NOMO-1 treated with DMSO at 0.1 percent for 48 hours (cell line): ENCODE measurements around the gene CDKN3.
A peak's percentile ranks its signal among the peaks of the same experiment; 100 is the strongest.
"Not testable (repeated sequence)": the region's sequence is repeated elsewhere in the genome, so short reads cannot be mapped to it uniquely, and the experiment has no call there.

Source experiments
- DNase-seq: peaks from one replicate; lab custom pipeline; 2025; ENCODE audit not compliant: unreplicated experiment; lab: John Stamatoyannopoulos, UW

The CDKN3 gene

DNA sequence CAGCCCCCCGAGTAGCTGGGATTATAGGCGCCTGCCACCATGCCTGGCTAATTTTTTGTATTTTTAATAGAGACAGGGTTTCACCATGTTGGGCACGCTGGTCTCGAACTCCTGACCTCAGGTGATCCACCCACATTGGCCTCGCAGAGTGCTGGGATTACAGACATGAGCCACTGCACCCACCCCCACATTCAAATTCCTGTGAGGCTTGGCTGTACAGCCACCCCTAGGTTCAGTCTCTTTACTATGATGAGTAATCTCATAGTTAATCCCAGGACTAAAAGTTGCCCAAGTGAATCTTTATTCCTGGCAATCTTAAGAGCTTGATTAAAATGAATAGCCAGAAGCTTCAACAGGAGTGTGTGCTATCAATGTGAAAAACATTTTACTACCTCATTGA, 57.2 kb downstream of the CDKN3 start:
- DNase-seq, result not testable (repeated sequence)

DNA sequence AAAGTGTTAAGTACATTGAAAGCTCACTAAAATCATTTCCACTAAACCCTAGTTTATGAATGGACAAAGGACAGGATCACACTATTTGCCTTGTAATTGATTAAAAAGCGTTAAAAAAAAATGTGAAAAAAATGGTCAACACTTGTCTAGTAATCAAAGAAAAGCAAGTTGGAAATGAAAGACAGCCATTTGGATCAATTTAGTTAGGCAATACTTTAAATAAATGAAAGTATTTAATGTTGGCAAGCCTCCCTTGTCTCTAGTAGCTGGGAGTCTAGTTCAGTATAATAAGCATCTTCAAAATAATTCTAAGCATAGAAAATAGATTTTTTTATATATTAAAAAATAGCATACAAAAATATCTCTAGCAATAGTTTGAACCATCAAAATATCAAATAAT, 58.6 kb downstream of the CDKN3 start:
- no peak for DNase-seq

DNA sequence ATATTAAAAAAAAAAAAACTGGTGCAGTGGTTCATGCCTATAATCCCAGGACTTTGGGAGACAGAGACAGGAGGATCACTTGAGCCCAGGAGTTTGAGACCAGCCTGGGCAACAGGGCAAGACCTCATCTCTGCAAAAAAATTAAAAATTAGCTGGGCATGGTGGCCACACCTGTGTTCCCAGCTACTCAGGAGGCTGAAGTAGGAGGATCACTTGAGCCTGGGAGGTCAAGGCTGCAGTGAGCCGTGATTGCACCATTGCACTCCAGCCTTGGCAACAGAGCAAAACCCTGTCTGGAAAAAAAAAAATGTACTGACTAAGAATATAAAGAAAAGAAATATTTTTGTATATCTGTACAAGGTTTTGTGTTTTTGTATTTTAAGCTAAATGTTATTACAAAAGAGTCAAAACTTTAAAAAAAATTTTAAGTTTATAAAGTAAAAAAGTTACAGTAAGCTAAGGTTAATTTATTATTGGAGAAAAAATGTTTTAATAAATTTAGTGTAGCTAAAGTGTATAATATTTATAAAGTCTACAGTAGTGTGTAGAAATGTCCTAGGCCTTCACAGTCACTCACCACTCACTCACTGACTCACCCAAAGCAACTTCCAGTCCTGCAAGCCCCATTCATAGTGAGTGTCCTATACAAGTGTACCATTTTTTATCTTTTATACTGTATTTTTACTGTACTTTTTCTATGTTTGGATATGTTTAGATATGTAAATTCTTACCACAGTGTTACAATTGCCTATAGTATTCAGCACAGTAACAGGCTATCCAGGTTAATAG, 60.2 kb downstream of the CDKN3 start:
- not testable (repeated sequence) for DNase-seq

DNA sequence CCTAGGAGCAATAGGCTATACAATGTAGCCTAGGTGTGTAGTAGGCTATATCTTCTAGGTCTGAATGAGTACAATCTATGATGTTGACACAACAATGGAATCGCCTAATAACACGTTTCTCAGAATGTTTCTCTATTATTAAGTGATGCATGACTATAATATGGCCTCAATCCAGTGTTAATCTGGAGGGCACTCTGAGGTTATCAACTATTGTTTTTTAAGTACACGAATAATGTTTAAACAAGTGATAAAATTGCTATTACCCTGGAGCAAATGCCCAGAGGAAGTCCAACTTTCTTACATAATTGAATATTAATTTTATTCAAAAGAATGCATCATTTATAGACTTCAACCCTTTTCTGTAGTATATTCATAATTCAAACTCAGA, 60.8 kb downstream of the CDKN3 start:
- no peak for DNase-seq

DNA sequence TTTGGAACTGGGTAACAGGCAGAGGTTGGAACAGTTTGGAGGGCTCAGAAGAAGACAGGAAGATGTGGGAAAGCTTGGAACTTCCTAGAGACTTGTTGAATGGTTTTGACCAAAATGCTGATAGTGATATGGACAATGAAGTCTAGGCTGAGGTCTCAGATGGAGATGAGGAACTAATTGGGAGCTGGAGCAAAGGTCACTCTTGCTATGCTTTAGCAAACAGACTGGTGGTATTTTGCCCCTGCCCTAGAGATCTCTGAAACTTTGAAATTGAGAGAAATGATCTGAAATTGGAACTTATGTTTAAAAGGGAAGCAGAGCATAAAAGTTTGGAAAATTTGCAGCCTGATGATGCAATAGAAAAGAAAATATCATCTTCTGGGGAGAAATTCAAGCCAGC, 61.7 kb downstream of the CDKN3 start:
- not testable (repeated sequence) for DNase-seq

DNA sequence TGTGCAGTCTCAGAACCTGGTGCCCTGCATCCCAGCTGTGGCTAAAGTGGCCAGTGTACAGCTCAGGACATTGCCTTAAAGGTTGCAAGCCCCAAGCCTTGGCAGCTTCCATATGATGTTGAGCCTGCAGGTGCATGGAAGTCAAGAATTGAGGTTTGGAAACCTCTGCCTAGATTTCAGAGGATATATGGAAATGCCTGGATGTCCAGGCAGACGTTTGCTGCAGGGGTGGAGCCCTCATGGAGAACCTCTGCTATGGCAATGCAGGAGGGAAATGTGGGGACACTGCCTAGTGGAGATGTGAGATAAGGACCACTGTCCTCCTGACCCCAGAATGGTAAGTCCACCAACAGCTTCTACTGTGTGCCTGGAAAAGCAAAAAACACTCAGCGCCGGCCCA, 62.3 kb downstream of the CDKN3 start:
- no peak for DNase-seq

DNA sequence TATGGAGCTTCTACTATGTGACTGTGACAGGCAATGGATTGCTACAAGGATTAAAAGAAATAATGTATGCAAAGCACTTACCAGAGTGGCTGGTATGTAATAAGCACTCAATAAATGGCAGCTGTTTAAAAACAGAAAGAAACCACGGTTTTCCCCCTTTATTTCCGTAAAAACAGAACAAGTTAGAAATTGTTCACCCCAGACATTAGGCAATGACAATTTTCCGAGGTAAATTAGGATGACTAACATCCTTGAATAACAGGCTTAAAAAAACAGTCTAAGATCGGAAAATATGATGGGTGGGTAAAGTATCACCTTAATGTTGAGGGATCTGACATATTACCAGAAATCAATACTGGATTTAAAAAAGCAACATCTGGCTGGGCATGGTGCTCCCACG, 65.2 kb downstream of the CDKN3 start:
- DNase-seq, result peak; percentile 49

DNA sequence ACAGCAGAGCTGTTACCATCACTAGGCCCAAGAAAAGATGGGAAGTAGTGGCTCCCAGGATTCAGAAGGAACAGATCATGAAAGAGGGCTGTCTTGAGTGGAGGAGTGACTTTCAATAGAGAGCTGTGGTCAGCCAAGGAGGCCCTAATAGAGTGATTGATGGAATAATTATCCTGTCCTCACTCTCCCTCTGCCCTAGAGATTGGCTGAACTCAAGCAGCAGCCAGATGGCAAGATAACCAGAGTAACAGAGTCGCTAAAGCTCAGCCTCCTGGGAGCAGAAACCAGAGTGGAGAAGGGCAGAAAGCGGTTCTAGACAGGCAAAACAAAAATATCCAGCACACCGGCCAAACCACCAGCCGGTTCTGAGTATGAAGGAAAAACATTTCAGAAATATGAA, 68.8 kb downstream of the CDKN3 start:
- no peak for DNase-seq

DNA sequence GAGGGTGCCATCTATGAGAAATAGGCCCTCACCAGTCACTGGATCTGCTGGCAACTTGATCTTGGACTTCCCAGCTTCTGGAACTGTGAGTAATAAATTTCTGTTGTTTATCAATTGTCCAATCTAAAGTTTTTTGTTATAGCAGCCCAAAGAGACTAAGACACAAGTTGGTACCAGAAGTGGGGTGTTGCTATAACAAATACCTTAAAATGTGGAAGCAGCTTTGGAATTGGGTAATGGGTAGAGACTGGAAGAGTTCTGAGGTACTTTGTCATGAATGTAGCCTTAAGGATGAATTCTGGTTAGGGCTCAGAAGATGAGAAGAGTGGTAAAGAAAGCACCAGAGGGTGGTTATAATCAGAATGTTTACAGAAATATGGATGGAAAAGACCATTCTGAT, 70.5 kb downstream of the CDKN3 start:
- DNase-seq, result no peak
